ENCODE data around the gene FAM83G. TPM values are rescaled to one million over a fixed set of nuclear protein-coding genes. Genes with fewer than 3 reads are reported as not detected.
"Not testable (repeated sequence)": the region's sequence is repeated elsewhere in the genome, so short reads cannot be mapped to it uniquely, and the experiment has no call there.

The FAM83G gene
- total and polyA plus RNA-seq, 3 donors from 2014 or later, result 2.5 to 4.7 (median 4.6) TPM

DNA sequence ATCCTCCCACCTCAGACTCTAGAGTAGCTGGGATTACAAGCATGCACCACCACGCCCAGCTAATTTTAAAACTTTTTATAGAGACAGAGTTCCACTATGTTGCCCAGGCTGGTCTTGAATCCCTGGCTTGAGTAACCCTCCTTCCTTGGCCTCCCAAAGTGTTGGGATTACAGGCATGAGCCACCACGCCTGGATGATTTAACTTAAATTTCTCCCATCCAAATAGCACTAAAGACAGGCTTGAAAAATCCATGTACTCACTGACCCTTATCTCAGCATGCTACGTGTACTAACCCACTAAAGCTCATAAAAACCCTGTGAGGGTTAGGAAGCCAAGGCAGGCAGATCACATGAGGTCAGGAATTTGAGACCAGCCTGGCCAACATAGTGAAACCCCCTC, 48.0 kb downstream of the FAM83G start:
- no peak overlapping the region for H3K4me3 ChIP-seq
- WGBS, 2 donors, result 88 to 94% methylated on average over 3 of the region's 3 CpGs
- TF ChIP-seq, protein P1, sequence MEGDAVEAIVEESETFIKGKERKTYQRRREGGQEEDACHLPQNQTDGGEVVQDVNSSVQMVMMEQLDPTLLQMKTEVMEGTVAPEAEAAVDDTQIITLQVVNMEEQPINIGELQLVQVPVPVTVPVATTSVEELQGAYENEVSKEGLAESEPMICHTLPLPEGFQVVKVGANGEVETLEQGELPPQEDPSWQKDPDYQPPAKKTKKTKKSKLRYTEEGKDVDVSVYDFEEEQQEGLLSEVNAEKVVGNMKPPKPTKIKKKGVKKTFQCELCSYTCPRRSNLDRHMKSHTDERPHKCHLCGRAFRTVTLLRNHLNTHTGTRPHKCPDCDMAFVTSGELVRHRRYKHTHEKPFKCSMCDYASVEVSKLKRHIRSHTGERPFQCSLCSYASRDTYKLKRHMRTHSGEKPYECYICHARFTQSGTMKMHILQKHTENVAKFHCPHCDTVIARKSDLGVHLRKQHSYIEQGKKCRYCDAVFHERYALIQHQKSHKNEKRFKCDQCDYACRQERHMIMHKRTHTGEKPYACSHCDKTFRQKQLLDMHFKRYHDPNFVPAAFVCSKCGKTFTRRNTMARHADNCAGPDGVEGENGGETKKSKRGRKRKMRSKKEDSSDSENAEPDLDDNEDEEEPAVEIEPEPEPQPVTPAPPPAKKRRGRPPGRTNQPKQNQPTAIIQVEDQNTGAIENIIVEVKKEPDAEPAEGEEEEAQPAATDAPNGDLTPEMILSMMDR (IDR thresholded peaks at IDR 0.05), result no peak
- no peak for TF ChIP-seq POLR2A (IDR thresholded peaks at IDR 0.05)
- H3K4me1 ChIP-seq, result no peaks in the 10 kb centered on the region
- DNase-seq, result no peak
- H3K9me3 ChIP-seq, result no peaks in the 10 kb centered on the region
- no peak overlapping the region for H3K27ac ChIP-seq
- H3K36me3 ChIP-seq (ENCODE audit: low read depth, missing control alignments), result no peaks in the 10 kb centered on the region
- H3K27me3 ChIP-seq, result no peaks in the 10 kb centered on the region
- intact Hi-C loops (cut with DNase I; ENCODE audit: low total_unique reads), result no loop called here

DNA sequence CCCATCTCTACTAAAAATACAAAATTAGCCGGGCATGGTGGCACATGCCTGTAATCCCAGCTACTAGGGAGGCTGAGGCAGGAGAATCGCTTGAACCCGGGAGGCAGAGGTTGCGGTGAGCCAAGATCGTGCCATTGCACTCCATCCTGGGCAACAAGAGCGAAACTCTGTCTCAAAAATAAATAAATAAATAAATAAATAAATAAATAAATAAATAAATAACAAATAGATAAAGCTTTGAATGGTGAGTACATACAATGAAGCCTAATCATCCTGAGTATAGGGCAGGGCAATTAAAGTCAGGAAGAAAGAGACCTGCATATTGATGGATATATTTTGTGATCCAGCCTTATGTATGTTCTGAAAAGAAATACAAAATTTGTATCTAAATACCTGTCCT, 48.5 kb downstream of the FAM83G start:
- intact Hi-C loops (cut with DNase I; ENCODE audit: low total_unique reads); H3K27ac ChIP-seq; H3K27me3 ChIP-seq; DNase-seq; H3K36me3 ChIP-seq (ENCODE audit: low read depth, missing control alignments); H3K9me3 ChIP-seq; H3K4me3 ChIP-seq; H3K4me1 ChIP-seq: not testable (repeated sequence)
- WGBS, 2 donors, result 95 to 98% methylated on average over 6 of the region's 6 CpGs

DNA sequence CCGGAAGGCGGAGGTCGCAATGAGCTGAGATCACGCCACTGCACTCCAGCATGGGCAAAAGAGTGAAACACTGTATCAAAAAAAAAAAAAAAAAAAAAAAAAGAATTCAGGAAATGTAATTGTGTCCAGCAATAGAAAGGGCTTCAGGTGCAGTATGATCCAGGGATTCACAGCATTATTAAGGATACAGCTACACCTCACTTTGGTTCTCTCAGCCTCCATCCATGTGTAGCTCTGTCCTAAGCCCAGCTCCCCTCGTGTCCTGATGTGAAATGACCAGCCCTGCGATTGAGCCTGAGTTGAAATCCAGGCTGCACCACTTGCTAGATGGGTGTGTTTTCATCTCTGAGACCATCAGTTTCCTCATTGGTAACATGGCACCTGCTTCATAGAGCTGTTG, 49.6 kb downstream of the FAM83G start:
- TF ChIP-seq, protein P1 (IDR thresholded peaks at IDR 0.05), result no peak
- no peak for TF ChIP-seq POLR2A (IDR thresholded peaks at IDR 0.05)
- Histone ChIP-seq H3K4me1 (peaks cover 5% of the 10 kb centered on the region), H3K27ac (no peak overlapping the region), H3K4me3 (no peak overlapping the region), H3K36me3 (ENCODE audit: low read depth, missing control alignments) (no peaks in the 10 kb centered on the region), H3K27me3 (no peaks in the 10 kb centered on the region), H3K9me3 (no peaks in the 10 kb centered on the region)
- WGBS, 2 donors, result 76 to 79% methylated on average over 6 of the region's 6 CpGs
- no peak for DNase-seq
- intact Hi-C loops (cut with DNase I; ENCODE audit: low total_unique reads), result no loop called here

DNA sequence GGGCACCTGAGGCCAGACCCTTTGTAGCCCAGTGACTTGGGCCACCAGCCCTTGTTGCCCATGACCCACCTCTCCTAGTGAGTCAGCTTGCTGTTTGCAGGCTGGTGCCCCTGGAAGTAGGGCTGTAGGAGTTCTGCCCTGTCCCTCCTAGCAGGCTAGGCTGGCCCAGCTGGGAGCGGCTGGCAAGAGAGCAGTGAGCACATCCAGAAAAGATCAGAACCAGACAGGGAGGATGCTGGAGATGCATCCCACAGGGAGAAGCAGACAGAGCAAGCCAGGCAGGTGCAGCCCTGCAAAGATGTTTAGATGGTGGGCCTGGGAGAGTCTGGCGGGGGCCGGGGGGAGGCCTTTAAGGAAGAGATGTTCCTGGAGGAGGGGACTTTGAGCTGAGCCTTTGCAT, 50.2 kb downstream of the FAM83G start:
- no peaks in the 10 kb centered on the region for H3K36me3 ChIP-seq (ENCODE audit: low read depth, missing control alignments)
- WGBS, 2 donors, result 88 to 91% methylated on average over 3 of the region's 3 CpGs
- H3K4me1 ChIP-seq, result peaks cover 5% of the 10 kb centered on the region
- H3K4me3 ChIP-seq, result no peak overlapping the region
- no peak overlapping the region for H3K27ac ChIP-seq
- DNase-seq, result no peak
- TF ChIP-seq POLR2A (IDR thresholded peaks at IDR 0.05), result no peak
- TF ChIP-seq, protein P1 (IDR thresholded peaks at IDR 0.05), result no peak
- H3K9me3 ChIP-seq, result no peaks in the 10 kb centered on the region
- intact Hi-C loops (cut with DNase I; ENCODE audit: low total_unique reads), result no loop called here
- H3K27me3 ChIP-seq, result no peaks in the 10 kb centered on the region

DNA sequence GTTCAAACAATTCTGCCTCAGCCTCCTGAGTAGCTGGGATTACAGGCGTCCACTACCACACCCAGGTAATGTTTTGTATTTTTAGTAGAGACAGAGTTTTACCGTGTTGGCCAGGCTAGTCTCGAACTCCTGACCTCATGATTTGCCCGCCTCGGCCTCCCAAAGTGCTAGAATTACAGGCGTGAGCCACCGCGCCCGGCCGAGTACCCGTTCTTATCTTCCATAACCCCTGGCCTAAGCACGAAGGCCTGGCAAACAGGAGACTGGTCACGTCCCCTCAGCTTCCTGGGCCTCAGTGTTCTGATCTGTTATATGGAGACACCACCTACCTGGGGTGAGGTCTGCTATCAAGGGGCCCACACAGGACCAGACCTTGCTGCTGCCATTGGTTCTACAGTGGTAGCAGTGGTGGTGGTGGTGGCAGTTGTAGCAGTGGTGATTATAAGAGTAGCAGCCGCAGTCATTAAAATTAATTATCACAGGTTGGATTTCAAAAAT, 51.3 kb downstream of the FAM83G start:
- Histone ChIP-seq H3K4me3 (no peak overlapping the region), H3K27ac (no peak overlapping the region), H3K36me3 (ENCODE audit: low read depth, missing control alignments) (no peaks in the 10 kb centered on the region), H3K27me3 (no peaks in the 10 kb centered on the region), H3K9me3 (no peaks in the 10 kb centered on the region), H3K4me1 (peaks cover 5% of the 10 kb centered on the region)
- intact Hi-C loops (cut with DNase I; ENCODE audit: low total_unique reads), result no loop called here
- TF ChIP-seq POLR2A (IDR thresholded peaks at IDR 0.05), result no peak
- TF ChIP-seq, protein P1 (IDR thresholded peaks at IDR 0.05), result no peak
- WGBS, 2 donors, result 95% methylated on average over 14 of the region's 14 CpGs
- DNase-seq, result no peak

All from testis (tissue), 3 donors.